OCI-LY1 (cell line): ENCODE data around the gene TBX10.

ENCODE experiments used
- CTCF ChIP-seq: fragments of 200-600 bp; sonication (generic), shearing (Covaris generic); IDR thresholded peaks from 2 replicates; pipeline ENCODE4 v1.5.1; 2017; ENCODE audit warnings: mild to moderate bottlenecking, antibody characterized with exemption, low read length, moderate library complexity, mixed read lengths
- EZH2 ChIP-seq: fragments of 200-600 bp; sonication (generic), shearing (Covaris generic); IDR thresholded peaks from 2 replicates; pipeline ENCODE4 v1.8.0; 2017; ENCODE audit warnings: borderline replicate concordance, mixed run types, mild to moderate bottlenecking, antibody characterized with exemption, low read length, moderate library complexity, mixed read lengths

GRCh38 chr11:67584881-67585873 is 54.4 kb downstream of the TBX10 start:
- no peak for TF ChIP-seq CTCF
- no peak for TF ChIP-seq EZH2
